ENCODE measurements around the gene SIRT3.
A peak's percentile ranks its signal among the peaks of the same experiment; 100 is the strongest.

SIRT3 gene

DNA sequence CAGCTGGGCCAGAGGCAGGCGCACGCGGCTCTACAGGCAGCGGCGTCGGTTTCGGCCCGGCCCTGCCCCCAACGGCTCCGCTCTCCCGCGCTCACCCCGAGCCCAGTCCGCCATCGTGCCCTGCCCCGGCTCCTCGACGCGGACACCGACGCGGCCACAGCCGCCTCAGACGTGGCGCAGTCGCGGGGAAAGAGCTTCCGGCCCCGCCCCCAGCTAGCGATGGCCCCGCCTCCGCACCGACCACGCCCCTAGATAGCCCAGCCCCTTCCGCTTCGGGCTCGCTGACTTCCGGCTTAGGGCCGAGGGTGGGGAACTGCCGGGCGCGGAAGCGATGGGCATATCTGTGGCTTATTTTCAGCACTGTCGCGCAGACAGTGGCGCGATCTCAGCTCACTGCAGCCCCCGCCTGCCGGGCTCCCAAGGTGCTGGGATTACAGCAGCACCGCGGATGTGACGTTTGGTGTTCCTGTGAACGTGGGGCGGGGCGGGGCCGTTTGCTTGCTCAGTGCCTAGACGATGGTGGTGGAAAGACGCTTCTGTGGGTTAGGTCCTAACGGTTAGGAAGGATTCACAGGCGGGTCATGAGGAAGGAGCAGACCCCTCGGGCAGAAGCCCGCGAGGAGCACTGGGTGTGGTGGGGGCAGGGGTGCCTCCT is 28.8 kb downstream of the SIRT3 start, which contains the start of the genes BET1L and RIC8A:
BET1L (minus strand) TSS at position 192 of the 655 bp plus-strand sequence; CDS start at position 114, 78 bp downstream.
RIC8A (plus strand) TSS at position 501 of the 655 bp plus-strand sequence. CDS start 1,147 bp downstream, outside the sequence.
- peak; percentile 78 for ATAC-seq
- TF ChIP-seq, protein P1, sequence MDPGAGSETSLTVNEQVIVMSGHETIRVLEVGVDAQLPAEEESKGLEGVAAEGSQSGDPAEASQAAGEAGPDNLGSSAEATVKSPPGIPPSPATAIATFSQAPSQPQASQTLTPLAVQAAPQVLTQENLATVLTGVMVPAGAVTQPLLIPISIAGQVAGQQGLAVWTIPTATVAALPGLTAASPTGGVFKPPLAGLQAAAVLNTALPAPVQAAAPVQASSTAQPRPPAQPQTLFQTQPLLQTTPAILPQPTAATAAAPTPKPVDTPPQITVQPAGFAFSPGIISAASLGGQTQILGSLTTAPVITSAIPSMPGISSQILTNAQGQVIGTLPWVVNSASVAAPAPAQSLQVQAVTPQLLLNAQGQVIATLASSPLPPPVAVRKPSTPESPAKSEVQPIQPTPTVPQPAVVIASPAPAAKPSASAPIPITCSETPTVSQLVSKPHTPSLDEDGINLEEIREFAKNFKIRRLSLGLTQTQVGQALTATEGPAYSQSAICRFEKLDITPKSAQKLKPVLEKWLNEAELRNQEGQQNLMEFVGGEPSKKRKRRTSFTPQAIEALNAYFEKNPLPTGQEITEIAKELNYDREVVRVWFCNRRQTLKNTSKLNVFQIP (CRISPR knock-in tag; IDR thresholded peaks at IDR 0.05; ENCODE audit: borderline replicate concordance, low read depth) = no peak
- TF ChIP-seq TCF4 (CRISPR knock-in tag; IDR thresholded peaks at IDR 0.05; ENCODE audit: borderline replicate concordance) (no peak), ZFP3 (CRISPR knock-in tag; IDR thresholded peaks at IDR 0.05) (no peak), ZNF70 (CRISPR knock-in tag; IDR thresholded peaks at IDR 0.05) (no peak), ZNF565 (CRISPR knock-in tag; conservative IDR thresholded peaks at IDR 0.05; ENCODE audit: low read depth) (no peak), TOX (CRISPR knock-in tag; IDR thresholded peaks at IDR 0.05; ENCODE audit: borderline replicate concordance) (no peak), ZNF8 (CRISPR knock-in tag; IDR thresholded peaks at IDR 0.05) (no peak)
- TF ChIP-seq, protein P2, sequence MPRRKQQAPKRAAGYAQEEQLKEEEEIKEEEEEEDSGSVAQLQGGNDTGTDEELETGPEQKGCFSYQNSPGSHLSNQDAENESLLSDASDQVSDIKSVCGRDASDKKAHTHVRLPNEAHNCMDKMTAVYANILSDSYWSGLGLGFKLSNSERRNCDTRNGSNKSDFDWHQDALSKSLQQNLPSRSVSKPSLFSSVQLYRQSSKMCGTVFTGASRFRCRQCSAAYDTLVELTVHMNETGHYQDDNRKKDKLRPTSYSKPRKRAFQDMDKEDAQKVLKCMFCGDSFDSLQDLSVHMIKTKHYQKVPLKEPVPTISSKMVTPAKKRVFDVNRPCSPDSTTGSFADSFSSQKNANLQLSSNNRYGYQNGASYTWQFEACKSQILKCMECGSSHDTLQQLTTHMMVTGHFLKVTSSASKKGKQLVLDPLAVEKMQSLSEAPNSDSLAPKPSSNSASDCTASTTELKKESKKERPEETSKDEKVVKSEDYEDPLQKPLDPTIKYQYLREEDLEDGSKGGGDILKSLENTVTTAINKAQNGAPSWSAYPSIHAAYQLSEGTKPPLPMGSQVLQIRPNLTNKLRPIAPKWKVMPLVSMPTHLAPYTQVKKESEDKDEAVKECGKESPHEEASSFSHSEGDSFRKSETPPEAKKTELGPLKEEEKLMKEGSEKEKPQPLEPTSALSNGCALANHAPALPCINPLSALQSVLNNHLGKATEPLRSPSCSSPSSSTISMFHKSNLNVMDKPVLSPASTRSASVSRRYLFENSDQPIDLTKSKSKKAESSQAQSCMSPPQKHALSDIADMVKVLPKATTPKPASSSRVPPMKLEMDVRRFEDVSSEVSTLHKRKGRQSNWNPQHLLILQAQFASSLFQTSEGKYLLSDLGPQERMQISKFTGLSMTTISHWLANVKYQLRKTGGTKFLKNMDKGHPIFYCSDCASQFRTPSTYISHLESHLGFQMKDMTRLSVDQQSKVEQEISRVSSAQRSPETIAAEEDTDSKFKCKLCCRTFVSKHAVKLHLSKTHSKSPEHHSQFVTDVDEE (CRISPR knock-in tag; IDR thresholded peaks at IDR 0.05) = no peak
- TF ChIP-seq, protein P3, sequence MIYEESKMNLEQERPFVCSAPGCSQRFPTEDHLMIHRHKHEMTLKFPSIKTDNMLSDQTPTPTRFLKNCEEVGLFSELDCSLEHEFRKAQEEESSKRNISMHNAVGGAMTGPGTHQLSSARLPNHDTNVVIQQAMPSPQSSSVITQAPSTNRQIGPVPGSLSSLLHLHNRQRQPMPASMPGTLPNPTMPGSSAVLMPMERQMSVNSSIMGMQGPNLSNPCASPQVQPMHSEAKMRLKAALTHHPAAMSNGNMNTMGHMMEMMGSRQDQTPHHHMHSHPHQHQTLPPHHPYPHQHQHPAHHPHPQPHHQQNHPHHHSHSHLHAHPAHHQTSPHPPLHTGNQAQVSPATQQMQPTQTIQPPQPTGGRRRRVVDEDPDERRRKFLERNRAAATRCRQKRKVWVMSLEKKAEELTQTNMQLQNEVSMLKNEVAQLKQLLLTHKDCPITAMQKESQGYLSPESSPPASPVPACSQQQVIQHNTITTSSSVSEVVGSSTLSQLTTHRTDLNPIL (CRISPR knock-in tag; IDR thresholded peaks at IDR 0.05; ENCODE audit: low read depth) = no peak
- TF ChIP-seq, protein P4, sequence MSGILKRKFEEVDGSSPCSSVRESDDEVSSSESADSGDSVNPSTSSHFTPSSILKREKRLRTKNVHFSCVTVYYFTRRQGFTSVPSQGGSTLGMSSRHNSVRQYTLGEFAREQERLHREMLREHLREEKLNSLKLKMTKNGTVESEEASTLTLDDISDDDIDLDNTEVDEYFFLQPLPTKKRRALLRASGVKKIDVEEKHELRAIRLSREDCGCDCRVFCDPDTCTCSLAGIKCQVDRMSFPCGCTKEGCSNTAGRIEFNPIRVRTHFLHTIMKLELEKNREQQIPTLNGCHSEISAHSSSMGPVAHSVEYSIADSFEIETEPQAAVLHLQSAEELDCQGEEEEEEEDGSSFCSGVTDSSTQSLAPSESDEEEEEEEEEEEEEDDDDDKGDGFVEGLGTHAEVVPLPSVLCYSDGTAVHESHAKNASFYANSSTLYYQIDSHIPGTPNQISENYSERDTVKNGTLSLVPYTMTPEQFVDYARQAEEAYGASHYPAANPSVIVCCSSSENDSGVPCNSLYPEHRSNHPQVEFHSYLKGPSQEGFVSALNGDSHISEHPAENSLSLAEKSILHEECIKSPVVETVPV (CRISPR knock-in tag; IDR thresholded peaks at IDR 0.05) = no peak
- TF ChIP-seq, protein P5, sequence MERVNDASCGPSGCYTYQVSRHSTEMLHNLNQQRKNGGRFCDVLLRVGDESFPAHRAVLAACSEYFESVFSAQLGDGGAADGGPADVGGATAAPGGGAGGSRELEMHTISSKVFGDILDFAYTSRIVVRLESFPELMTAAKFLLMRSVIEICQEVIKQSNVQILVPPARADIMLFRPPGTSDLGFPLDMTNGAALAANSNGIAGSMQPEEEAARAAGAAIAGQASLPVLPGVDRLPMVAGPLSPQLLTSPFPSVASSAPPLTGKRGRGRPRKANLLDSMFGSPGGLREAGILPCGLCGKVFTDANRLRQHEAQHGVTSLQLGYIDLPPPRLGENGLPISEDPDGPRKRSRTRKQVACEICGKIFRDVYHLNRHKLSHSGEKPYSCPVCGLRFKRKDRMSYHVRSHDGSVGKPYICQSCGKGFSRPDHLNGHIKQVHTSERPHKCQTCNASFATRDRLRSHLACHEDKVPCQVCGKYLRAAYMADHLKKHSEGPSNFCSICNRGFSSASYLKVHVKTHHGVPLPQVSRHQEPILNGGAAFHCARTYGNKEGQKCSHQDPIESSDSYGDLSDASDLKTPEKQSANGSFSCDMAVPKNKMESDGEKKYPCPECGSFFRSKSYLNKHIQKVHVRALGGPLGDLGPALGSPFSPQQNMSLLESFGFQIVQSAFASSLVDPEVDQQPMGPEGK (CRISPR knock-in tag; IDR thresholded peaks at IDR 0.05; ENCODE audit: borderline replicate concordance) = no peak

DNA sequence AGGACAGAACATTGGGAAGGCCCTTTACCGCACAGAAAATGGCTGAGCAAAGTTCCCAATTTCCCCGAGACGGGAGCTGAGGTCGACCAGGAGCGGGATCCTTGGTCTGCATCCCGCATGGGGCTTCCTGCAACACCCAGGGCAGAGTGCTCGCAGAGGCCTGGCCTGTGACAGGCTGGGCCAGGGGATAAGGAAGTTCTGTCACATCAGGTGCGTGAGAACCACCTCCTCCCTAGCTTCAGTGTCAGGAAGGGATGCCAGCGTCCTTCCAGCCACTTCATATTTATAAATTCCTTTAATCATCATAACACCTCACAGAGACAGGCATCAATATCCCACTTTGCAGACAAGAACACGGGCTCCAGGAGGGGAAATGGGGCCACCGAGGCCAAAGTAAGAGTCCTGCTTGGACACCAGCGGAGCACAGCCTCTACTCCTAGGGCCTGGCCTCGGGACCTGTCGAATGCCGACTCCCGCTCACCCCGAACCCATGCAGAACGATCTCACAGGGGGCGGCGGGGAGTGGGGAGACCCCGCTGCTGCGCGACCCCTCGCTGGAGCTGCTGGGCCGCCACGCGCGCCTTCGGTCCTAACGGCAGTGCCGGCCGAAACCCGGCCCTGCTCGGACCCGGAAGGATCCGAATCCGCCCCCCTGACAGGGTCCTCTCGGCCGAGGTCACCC is 29.5 kb downstream of the SIRT3 start:
- no peak for ATAC-seq
- TF ChIP-seq TOX (CRISPR knock-in tag; IDR thresholded peaks at IDR 0.05; ENCODE audit: borderline replicate concordance) (no peak), ZNF565 (CRISPR knock-in tag; conservative IDR thresholded peaks at IDR 0.05; ENCODE audit: low read depth) (no peak), SNAI2 (CRISPR knock-in tag; IDR thresholded peaks at IDR 0.05) (no peak), PPARA (CRISPR knock-in tag; IDR thresholded peaks at IDR 0.05; ENCODE audit: borderline replicate concordance) (no peak), ZNF8 (CRISPR knock-in tag; IDR thresholded peaks at IDR 0.05) (no peak), ARNTL (CRISPR knock-in tag; IDR thresholded peaks at IDR 0.05; ENCODE audit: borderline replicate concordance, low read depth) (no peak), ESRRG (CRISPR knock-in tag; IDR thresholded peaks at IDR 0.05) (no peak)
- TF ChIP-seq, protein P1 (CRISPR knock-in tag; IDR thresholded peaks at IDR 0.05; ENCODE audit: borderline replicate concordance, low read depth) = no peak
- TF ChIP-seq, protein P4 (CRISPR knock-in tag; IDR thresholded peaks at IDR 0.05) = no peak

Data from SK-N-SH treated with all-trans-retinoic acid at 6 μM for 48 hours (cell line).